GM18909 (cell line): ENCODE results near the gene ZNF324B.
"Not testable (repeated sequence)": the region's sequence is repeated elsewhere in the genome, so short reads cannot be mapped to it uniquely, and the experiment has no call there.

Source experiments
- ATAC-seq: cut with Tn5 transposase; IDR thresholded peaks from one replicate; pipeline ENCODE4 v1.9.1; 2021; ENCODE audit warnings: mild to moderate bottlenecking; ENCODE audit not compliant: unreplicated experiment, poor library complexity

ZNF324B gene

GRCh38 chr19:58450856-58451357 is 515 bp upstream of the ZNF324B start:
- ATAC-seq, result no peak

DNA sequence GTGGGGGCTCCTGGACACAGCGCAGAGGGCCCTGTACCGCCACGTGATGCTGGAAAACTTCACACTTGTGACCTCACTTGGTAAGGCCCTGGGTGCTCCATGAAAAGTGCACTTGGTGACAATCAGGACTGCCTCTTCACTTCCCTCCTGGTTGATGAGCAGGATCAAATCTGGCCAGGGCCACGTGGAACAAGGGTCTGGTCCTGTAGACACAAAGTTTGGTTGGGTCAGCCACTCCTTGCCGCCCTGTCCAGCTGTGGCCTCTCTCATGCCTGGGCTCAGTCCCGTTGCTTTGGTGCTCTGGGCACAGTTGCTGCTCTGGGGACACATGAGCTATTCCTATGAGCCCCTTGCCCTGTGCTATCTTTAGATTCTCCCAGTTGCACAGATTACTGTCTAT is 2.3 kb downstream of the ZNF324B start:
- ATAC-seq, result no peak

DNA sequence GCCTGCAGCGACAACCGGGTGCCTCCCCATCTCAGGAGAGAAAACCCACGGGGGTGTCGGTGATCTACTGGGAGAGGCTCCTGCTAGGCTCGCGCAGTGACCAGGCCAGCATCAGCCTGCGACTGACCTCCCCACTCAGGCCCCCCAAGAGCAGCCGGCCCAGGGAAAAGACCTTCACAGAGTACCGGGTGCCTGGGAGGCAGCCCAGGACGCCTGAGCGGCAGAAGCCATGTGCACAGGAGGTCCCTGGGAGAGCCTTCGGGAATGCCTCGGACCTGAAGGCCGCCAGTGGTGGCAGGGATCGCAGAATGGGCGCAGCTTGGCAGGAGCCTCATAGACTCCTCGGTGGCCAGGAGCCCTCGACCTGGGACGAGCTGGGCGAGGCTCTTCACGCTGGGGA is 3.9 kb downstream of the ZNF324B start:
- no peak for ATAC-seq

- ATAC-seq, result no peak
Observed at GRCh38 chr19:58456111-58456510, 4.7 kb downstream of the ZNF324B start.

- no peak for ATAC-seq
Observed at GRCh38 chr19:58460039-58460438, 8.6 kb downstream of the ZNF324B start.

DNA sequence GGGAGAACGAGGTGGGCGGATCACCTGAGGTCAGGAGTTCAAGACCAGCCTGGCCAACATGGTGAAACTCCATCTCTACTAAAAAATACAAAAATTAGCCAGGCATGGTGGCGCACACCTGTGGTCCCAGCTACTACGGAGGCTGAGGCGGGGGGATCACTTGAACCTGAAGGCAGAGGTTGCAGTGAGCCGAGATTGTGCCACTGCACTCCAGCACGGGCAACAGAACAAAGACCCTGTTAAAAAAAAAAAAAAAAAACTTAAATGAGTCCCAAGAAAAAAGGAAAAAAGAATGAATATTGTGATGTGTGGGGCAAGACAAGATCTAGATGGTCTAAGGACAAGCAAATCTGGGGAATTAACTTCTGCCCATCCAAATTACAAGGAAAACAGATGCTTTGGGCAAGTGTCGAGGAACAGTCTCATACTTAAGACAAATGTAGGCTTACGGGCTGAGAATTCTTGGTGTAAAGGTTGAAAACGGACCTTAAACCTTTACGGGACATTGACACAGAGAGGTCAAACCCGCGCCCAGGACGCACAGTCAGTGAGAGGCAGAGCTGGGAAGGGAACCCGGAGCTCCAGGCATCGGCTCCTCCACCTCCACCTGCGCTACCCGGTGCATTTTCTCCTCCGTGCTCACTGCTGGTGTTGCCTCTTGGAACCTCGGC is 14.8 kb downstream of the ZNF324B start:
- peak; percentile 29 for ATAC-seq

DNA sequence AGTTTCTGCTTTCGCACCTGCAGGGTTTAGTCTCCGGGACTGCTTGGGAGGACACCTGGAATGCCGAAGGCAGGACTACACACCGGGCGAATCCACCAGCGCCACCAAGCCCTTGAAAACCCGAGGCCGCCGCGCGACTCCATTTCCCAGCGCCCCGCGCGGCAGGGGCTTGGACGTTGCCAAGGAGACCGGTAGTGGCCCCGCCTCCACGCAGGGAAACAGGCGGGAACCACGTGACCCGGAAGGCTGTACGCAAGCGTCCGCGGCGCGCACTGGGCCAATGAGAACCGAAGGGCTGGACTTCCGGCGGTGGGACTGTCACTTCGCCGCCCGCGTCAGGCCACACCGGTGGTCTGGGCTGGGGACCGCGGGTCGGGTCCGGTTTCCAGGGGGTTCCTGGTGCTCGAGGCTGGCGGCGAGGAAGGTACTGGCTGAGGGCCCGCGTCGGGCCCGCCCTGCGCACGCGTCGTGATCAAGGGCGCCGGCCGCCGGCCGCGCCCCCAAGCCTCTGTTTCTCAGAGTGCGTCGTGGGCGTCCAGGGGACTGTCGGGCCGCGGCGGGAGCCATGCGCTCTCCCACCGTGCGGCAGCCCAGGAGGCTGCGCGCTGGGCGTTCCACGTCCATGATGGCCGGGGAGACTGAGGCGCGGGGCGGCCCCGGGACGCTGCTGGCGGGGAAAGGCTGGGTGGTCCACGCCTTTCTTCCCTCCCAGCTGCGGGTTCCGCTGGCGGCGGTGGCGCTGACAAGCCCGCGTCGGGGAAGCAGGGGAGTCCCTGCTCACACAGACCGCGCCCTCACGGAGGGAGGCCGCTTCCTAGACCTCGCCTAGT is 15.6 kb downstream of the ZNF324B start, which contains the start of gene ZNF324:
TSS of gene ZNF324 (plus strand) at position 321 of the 830 bp plus-strand sequence. CDS start 2,106 bp downstream, outside the sequence.
- peak; percentile 92 for ATAC-seq

GRCh38 chr19:58468216-58468839 is 16.9 kb downstream of the ZNF324B start:
- ATAC-seq, result no peak

- no peak for ATAC-seq
Observed at GRCh38 chr19:58469241-58470013, 18.0 kb downstream of the ZNF324B start.

DNA sequence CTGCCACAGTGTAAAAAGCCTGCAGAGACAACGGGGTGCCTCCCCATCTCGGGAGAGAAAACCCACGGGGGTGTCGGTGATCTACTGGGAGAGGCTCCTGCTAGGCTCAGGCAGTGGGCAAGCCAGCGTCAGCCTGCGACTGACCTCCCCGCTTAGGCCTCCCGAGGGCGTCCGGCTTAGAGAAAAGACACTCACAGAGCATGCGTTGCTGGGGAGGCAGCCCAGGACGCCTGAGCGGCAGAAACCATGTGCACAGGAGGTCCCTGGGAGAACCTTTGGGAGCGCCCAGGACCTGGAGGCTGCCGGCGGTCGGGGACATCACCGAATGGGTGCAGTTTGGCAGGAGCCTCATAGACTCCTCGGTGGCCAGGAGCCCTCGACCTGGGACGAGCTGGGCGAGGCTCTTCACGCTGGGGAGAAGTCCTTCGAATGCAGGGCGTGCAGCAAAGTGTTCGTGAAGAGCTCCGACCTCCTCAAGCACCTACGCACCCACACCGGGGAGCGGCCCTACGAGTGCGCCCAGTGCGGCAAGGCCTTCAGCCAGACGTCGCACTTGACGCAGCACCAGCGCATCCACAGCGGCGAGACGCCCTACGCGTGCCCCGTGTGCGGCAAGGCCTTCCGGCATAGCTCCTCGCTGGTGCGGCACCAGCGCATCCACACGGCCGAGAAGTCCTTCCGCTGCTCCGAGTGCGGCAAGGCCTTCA is 19.6 kb downstream of the ZNF324B start:
- ATAC-seq, result not testable (repeated sequence)

DNA sequence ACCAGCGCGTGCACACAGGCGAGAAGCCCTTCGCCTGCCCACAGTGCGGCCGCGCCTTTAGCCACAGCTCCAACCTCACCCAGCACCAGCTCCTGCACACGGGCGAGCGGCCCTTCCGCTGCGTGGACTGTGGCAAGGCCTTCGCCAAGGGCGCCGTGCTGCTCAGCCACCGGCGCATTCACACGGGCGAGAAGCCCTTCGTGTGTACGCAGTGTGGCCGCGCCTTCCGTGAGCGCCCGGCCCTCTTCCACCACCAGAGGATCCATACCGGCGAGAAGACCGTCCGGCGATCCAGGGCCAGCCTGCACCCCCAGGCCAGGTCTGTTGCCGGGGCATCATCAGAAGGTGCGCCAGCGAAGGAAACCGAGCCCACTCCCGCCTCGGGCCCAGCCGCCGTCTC is 20.3 kb downstream of the ZNF324B start:
- no peak for ATAC-seq

DNA sequence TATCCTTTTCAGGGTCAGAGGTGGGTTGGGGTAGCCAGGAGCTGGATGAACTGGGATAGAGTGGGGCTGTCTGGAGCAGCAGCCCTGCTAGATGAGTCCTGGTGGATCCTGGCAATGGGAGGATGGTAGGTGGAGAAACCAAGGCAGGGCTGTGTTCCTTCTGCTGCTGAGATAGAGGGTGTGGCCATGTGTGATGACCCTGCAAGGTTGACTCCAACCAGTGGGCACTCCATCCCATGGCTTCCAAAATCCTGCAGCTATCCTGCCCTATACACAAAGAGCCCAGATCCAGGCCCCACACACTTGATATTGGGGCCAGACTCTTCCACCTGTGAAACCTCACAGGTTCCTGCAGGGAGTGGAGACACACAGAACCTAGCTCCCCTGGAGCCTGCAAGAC is 22.4 kb downstream of the ZNF324B start:
- ATAC-seq, result no peak

DNA sequence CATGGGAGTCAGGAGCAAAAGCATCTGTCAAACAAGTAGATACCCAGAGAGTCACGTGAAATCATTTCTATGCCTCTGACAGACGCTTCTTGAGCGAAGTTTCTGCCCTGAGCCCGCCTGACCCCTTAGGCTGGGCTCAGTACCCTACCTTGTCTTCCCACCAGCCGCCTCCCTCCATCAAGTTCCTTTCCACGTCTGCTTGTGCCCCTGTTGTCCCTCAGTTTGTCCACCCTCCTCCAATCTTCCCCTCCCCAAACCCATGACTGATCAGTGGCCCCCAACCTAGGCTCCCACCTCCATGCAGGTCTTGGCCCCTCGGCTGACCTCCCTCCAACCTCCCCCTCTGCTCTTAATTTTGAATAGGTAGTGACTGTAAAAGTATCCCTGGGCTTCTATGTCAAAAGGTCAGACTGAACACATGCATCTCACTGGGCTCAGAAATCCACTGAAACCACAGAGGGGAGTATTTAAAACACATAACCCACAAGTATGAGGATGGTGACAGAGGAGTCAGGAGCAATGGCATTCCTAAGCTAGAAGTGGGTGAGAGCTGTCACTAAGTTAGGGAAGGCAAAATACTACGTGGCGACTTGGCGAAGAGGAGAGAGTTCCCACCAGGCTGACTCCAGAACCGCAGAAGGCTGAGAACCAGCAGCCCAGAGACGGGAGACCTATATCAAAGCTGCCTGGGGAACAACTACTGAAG is 23.0 kb downstream of the ZNF324B start:
- no peak for ATAC-seq

DNA sequence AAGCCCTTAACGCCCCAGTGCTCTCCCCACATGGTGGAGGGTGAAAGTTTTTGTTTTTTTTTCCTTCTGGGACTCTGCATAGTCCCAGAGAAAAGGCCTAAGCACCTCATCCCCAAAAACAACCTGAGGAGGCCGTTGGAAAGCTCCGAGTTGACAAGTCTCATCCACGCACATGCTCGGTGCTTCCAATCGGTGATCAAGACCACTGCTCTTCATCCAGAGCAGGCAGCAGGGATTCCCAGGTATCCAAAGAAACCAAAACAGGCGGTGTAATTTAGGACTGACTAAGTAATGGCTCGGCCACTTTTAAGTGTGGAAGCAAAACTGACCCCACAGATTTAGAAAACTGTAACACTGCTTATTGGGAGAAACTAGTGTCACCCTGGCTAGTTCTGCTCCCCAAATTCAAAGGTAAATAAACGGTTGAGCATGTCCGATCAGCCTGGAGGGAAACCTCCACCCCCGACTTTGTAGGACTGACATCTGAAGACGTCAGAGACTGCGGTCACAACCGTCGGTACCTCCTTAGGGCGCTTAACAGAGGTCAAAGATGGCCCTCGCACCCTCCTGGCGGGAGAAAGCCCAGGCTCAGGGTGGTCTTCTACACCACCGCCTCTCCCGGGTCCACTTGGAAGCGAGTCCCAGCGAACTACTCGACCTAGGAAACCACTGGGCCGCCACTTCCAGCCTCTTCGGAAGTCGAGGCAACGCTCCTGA is 23.7 kb downstream of the ZNF324B start:
- ATAC-seq, result no peak

GRCh38 chr19:58475714-58476497 is 24.5 kb downstream of the ZNF324B start, which contains the start of gene ZNF446:
Gene ZNF446 (plus strand): TSS chr19:58476352. CDS start chr19:58477219, 867 bp downstream.
- ATAC-seq, result peak; percentile 85

GRCh38 chr19:58476498-58477015 is 25.1 kb downstream of the ZNF324B start:
- no peak for ATAC-seq

DNA sequence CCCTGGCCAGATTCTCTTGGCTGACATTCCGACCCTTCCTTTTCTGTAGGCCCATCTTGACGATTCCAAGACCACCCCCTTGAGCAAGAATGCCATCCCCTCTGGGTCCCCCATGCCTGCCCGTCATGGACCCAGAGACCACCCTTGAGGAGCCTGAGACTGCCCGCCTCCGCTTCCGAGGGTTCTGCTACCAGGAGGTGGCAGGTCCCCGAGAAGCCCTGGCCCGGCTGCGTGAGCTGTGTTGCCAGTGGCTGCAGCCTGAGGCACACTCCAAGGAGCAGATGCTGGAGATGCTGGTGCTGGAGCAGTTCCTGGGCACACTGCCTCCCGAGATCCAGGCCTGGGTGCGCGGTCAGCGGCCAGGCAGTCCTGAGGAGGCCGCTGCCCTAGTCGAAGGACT is 25.7 kb downstream of the ZNF324B start:
- no peak for ATAC-seq
